HuH-7 (cell line): ENCODE data around the gene SPG21.

Experiments used
- DNase-seq: peaks from one replicate; pipeline ENCODE4 v3.0.0; 2011; ENCODE audit warnings: low spot score

The SPG21 gene

DNA sequence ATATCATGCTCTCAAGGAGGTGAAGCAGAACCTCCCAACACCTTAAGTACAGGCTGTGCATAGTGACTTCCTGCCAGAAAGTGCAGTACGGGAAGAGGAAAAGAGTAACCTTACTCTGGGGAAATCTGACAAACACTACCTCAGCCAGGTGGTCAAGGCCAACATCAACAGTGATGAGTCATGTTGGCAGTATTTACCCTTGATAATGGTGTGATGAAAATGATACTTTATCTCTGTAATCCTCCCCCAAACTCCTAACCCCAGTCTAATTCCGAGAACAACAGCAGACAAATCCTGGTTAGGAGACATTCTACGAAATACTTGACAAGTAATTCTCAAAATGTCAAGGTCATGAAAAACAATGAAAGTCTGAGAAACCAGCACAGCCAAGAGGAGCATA is 51.5 kb downstream of the SPG21 start:
- no peak for DNase-seq

GRCh38 chr15:64934023-64934422 is 55.7 kb downstream of the SPG21 start:
- no peak for DNase-seq

GRCh38 chr15:64931381-64931780 is 58.3 kb downstream of the SPG21 start:
- DNase-seq, result no peak

DNA sequence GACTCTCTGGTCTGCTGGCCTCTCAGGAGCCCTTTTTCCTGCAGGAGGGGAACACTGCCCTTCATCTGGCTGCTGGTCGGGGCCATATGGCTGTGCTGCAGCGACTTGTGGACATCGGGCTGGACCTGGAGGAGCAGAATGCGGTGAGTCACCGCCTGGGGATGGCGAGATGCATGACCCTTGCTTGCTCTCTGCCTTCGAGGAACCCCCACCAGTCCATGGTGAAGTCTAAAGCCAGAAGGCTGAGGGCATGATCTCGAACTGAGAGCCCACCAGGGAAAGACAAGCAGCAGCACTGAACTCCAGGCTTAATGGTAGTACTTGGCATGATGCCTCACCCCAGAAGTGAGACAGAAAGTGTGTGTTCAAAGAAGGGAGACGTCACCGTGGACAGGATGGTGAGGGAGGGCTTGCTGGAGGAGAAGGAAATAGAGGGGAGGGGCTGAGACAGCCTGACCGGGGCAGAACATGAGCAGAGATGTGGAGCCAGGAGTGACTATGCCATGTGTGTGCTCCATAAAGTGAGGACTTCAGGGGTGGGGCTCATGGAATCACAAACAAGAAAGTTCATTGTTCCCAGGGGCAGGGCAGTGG is 58.8 kb downstream of the SPG21 start:
- no peak for DNase-seq

DNA sequence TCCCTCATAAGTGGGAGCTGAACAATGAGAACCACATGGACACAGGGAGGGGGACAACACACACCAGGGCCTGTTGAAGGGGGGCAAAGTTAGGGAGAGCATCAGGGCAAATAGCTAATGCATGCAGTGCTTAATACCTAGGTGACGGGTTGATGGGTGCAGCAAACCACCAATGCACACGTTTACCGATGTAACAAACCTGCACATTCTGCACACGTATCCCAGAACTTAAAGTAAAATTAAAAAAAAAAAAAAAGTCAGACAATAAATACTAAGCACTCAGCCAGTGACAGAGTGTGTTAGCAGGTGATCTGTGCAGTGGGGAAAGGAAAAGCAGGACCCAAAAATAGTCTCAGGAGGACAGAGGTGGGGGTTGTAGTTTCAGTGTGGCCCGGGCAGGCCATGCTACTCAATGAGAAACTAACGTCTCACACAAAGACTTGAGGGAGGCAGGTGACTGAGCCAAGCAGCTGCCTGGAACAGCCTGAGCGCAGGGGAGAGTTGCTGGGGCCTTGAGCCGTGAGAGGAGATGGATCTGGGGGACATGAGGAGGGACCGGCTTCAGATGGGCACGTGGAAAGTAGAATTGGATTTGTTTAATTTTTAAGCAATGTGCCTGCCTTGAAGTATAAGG is 59.6 kb downstream of the SPG21 start:
- no peak for DNase-seq

DNA sequence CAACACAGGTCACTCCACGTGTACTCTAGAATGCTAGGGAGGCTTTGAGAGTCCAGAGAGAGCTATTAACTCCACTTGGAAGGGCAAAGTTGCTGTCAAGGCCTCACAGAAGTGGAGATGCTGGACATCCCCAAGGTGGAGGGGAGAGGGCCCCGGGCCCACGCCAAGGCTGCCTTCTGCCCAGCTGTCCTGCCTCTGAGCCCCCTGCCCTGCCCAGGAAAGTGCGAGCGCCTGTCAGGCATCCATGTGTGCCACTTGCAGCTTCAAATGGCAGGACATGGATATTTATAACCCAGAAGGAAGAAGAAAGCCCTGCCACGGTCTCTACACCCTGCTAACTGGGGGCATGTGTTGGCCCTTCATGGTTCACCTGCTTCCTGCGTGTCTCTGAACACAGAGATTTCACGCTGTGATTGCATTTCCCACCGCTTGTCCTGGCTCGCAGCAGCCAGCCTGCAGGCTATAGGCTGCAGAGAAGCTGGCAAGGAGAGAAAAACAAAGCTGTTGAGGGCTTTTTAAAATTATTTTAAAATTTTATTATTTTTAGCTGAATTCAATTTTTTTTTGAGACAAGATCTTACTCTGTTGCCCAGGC is 61.0 kb downstream of the SPG21 start:
- DNase-seq, result no peak

GRCh38 chr15:64926661-64927060 is 63.1 kb downstream of the SPG21 start:
- no peak for DNase-seq

DNA sequence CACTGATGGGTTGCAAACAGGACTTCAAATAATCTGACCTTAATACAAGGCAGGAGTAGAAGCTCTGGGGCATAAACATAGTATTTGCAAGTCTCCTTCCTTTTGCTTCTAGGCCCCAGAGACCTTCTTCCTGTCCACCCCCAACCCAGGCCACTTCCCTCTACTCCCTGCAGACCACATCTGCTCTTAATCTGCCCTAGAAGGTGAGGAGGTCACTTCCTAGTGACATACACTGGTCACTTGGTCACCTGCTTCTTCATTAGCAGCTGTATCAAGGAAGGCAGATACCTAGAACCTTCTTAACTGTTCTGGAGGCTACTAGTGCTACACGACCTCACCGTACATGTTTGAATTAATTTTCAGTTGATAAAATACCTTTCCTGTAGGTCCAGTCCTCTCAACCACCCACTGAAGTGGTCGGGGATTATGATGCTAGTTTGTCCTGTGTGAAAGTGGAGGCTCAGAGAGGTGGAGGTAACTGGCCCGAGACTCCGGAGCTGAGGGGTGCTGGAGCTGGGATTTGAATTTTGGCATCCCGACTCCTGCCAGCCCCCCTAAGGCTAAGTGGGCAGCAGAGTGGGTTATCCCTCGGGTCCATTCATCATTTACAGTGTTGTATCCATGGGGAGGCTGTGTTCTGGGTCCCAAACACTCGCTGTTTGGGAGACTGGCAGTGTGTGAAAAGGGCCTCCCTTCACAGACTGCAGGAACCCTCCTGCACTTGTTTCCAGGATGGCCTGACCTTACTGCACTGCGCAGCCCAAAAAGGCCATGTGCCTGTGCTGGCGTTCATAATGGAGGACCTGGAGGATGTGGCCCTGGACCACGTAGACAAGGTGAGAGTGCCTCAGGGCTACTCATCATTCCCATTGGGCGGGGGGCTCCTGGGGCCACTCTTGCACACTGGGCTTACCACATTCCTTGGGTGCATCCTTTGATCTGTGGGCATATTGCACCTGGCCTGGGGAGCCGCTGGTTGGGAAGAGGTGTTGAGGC is 64.1 kb downstream of the SPG21 start:
- no peak for DNase-seq

- no peak for DNase-seq
Observed at GRCh38 chr15:64923546-64923945, 66.2 kb downstream of the SPG21 start.

DNA sequence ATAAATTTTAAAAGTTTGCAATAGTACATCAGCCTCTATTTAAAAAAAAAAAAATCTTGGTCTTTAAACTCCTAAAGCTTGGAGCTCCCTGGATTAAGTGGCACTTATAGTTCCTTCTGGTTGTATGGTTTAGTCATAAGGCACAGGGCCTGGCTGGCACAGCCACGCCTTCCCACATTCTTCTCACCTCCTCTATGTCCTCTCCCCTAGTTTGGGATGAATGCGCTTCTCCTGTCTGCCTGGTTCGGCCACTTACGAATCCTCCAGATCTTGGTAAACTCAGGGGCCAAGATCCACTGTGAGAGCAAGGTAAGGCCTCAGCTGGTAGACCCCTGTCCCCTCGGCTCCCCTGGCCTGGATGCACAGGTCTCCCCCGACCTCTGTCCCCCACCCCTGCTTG is 68.0 kb downstream of the SPG21 start:
- DNase-seq, result no peak

DNA sequence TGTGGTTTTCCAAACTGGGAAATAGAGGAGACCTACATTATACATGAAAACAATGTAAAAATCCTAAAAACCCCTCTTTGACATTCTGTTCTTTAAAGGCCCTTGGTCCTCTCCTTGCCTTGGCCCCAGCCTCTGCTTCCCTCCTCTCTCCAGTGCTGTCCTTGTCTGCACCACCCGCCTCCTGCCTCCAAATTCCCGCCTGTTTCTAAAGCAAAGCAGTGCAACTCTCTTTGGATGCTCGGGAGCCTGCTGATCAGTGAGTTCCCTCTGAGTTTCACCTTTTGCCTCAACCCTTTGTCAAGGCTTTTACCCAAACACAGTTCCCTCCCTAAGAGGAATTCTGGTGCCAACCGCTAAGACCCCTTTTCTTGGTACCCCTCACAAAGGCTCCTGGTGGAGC is 70.0 kb downstream of the SPG21 start:
- DNase-seq, result no peak

- no peak for DNase-seq
Observed at GRCh38 chr15:64917211-64917610, 72.5 kb downstream of the SPG21 start.

DNA sequence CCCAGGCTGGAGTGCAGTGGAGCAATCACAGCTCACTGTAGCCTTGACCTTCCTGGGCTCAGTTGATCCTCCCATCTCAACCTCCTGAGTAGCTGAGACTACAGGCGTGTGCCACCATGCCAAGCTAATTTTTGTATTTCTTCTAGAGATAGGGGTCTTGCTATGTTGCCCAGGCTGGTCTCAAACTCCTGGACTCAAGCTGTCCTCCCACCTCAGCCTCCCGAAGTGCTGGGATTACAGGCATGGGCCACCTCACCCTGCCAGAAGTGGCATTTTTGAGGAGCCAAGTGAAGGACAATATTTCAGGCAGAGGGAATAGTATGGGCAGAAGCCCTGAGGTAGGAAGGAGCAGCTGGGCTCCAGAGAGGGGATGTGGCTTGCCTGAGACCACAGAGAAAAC is 73.3 kb downstream of the SPG21 start:
- DNase-seq, result no peak

DNA sequence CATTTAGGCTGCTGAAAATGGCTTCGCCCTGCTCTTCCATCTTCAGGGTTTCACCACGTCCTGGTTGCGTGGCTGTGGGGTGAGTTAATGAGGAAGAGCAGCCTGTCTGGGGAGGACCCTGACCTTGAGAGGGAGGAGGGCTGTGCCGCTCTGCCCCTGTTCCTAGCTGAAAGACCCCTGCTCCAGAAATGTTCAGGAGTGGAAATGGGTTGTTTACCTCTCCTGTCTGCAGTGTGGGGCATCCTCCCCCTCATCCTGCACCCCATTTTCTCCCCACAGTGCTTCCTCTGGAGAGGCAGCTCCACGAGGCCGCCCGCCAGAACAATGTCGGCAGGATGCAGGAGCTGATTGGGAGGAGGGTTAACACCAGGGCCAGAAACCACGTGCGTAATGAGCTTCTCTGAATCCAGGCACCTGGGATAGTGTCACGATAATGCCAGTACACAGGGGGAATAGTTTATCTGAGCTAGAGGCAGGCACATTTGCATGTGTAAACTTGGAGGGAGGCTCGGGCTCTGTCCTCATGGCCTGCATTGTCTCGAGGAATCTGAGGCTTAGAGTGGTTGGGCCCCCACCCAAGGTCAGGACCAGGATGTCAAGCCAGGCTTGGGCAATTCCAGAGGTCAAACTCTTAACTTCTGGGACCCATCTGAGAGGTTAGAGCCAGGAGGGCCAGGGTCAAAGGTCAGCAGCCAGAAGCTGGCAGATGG is 74.0 kb downstream of the SPG21 start:
- DNase-seq, result no peak
